Colon (tissue), 2 donors: ENCODE data around the gene RRAS.

Experiments used
- FAIRE-seq: peaks from 2 replicates; lab custom pipeline; 2012; peaks lifted over from hg19 to GRCh38; lab: Jason Lieb, UNC
- donor health status: control.
- donor health status: control.

RRAS gene

DNA sequence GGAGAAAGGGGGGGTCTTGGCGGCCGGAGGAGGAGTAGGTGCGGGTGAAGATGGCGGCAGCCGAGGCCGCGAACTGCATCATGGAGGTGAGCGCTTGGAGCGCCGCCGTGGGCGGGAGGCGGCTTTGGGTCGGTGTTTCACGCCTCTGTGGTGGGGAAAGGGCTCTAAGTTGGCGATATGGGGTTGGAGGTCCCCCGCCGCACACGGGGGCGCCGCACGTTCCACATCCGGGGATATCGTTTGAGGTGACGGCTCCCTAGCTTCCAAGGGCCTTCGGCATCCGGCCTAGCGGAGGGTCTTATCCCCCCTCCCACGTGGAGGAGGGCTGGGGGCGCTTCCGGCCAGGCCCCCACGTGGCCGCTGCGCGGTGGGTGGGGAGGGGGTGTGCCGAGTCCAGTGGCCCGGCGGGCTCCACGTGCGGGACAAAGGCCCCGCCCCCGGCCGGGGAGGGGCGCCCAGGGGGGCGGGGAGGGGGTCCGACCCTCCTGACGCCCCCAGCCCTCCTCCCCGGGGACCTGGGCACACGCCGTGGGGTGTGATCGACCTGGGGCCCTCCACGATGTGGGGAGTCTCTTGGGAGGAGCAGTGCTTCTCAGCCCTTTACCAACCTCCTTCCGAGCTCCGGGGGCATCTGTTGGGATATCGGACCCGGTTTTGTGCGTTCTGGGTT, 37.4 kb upstream of the RRAS start, which contains the start of gene PRMT1:
TSS of gene PRMT1 (plus strand) at position 41 of the 670 bp plus-strand sequence. CDS start at position 51, 10 bp downstream.
- FAIRE-seq, result no peak

DNA sequence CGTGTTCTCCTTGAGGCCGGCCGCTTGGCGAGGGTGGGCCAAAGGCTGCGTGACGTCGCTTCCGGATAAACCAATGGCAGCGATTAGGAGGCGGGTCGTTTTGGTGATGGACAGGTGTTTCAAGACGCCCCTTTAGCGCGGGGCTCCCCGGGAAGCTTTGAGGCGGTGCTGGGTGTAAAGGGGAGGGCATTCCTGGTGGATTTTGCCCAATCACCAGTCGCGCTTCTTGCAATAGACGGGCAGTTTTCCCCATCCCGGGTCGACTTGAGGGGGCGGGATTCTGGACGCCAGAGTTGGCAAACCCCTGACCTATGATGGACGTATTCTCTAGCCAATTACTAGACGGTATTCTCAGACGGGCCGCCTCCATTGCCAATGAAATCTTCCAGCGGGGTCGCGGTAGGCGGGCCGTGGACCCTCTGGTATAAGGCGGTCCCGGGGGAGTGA, 36.9 kb upstream of the RRAS start:
- FAIRE-seq, result peak; percentile 97

DNA sequence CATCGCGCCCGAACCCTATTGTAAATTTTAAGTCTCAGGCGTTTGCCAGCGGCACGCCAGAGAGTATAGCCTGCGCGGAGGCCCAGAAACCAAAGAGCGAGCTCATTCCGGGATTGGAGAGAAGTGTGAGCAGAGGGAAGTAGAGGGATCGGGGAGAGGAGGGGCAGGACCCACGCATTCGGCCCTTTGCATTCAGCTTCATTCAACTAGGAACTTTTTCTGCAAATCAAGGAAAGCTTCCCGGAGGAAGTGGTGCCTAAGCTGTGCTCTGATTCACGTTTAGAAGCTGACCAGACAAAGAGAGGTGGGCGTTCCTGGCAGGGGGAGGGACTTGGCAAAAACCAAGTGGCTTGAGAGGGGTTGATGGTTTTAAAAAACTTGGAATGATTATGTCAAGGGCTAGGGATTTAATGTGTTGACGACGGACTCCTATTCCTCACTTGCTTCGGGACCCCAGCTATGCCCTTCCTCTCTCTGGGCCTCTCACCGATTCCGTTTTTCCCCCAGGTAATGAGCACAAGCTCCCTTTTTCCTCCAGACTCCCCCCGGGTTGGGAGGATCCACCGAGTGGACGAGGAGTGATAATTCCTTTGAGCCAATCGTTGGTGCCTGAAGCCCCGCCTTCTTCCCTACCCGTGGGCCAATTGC, 36.3 kb upstream of the RRAS start:
- FAIRE-seq, result no peak

DNA sequence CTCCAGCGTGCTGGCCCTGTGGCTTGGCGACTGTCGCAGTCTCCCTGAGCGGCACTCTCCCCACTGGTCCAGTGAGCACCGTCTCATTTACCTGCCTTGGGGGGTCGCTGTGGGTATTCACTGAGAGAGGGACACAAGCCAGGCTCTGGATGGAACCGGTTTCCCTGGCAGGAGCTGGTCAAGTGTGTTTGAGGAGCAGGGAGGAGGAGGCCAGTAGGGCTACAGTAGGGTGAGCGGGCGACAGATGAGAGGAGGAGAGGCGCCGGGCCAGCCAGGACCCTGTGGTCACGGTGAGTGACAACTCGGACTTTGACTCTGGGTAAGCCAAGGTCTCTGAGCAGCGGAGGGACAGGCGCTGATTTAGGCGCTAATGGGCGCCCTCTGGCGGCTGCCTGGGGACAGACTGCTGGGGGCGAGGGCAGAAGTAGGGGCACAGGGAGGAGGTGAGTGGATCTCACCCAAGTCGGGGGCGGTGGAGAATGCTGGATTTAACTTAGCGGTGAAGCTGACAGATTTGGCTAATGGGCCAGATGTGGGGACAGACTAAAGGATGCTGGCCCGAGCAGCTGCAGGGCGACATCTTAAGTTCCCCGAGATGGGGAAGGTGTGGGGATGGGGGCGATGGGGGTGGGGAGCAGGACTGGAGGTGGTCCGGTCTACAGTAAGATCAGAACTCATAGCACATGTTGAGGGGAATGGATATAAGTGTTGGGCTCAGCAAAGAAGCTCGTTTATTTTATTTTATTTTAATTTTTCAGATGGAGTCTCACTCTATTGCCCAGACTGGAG, 32.4 kb upstream of the RRAS start:
- FAIRE-seq, result no peak

DNA sequence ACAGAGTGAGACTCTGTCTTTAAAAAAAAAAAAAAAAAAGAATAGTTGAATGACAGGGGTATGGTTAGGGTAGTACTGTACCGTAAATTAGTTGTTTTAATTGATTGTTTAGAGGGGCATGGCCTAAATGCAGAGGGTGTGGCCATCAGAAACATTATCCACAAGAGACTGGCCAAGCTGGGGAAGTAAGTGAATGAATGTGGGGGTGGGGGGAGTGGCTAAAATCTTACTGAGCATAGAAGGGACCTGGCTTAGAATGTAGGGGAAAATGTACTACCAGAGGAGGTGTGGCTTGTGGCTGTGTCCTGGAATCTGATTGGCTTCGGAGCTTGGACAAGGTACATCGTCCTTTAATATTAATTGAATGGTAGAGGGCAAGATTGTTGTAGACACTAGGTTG, 29.6 kb upstream of the RRAS start:
- FAIRE-seq, result no peak

DNA sequence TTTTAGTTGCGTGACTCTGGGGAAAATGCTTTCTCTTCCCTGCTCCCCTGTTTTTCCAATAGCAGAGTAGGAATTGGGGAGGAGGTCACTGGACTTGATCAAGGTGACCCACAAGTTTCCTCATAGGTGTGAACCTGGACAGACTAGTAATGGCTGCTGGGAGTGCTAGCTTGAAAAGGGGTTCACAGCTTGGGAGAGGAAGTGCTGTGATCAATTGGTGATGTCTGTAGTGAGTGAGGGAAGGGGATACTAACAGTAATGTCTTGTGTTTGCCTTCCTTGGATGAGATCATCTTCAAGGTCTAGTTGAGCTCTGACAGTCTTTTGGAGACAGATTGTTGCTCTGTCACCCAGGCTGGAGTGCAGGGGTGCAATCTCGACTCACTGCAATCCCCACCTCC, 27.5 kb upstream of the RRAS start:
- no peak for FAIRE-seq

DNA sequence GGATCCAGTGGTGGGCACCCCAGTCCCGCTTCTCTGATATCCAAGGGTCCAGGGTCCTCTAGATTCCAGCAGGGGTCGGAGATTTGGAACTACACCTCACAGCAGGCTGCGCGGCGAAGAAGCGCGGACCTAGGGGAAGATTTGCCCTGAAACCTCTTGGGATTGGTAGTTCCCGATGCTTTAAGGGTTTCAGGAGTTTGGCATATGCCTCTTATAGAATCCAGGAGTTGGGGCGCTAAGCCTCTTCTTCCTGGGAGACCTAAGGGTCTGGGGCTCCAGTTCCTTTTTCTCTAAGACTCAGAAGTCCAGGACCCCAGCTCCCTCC, 26.1 kb upstream of the RRAS start:
- no peak for FAIRE-seq

DNA sequence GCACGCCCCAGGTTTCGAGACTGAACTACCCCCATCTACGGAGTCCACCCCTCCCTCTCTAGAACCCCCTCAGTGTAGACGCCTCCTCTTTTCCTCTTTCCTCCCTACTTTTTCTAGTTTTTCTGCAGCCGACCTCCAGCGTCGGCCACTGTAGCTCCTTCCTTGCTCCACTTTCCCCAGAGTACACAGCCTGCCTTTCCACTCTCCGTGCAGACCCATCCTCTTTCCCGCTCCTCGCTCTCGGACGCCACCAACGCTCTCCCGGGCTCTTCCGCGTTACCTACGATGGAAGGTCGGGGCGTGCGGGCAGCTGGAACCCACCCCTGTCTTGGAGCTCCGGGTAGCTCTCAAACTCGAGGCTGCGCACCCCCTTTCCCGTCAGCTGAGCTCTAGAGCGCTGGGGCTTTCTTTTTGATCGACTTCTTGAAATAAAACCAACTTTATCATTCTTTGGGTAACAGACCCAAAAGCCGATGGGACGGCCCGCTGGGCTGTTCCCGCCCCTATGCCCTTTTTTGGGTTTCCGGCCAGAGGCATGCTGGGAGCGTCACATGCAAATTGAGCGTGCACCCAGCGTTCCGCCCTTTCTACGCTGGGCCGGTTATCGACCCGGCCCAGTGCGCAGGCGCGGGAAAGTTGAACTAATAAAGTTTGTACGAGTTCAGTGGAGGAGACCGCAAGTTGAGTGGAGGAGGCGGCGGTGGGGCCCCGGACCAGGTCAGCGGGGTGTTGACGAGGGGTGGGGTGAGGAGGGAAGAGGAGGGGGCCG, 25.6 kb upstream of the RRAS start, which contains the start of the genes BCL2L12 and IRF3:
TSS of gene BCL2L12 (plus strand) at position 583 of the 769 bp plus-strand sequence. CDS start 760 bp downstream, outside the sequence.
TSS of gene IRF3 (minus strand) at position 507 of the 769 bp plus-strand sequence. CDS start 1,019 bp downstream, outside the sequence.
- FAIRE-seq, result peak; percentile 77

DNA sequence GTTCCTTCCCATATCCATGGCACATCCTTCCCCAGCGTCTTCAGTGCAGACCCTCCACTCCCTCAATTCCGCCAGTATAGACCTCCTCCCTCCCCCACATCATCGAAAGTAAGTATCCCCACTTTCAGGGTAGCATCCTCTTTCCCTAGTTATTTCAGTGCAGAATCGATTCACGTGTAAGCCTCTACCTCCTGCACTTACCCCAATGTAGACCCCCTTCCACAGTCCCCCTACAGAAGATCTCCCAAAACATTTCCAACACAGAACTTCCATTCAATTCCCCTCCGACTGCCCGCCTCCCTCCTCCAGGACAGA, 25.1 kb upstream of the RRAS start:
- FAIRE-seq, result no peak

DNA sequence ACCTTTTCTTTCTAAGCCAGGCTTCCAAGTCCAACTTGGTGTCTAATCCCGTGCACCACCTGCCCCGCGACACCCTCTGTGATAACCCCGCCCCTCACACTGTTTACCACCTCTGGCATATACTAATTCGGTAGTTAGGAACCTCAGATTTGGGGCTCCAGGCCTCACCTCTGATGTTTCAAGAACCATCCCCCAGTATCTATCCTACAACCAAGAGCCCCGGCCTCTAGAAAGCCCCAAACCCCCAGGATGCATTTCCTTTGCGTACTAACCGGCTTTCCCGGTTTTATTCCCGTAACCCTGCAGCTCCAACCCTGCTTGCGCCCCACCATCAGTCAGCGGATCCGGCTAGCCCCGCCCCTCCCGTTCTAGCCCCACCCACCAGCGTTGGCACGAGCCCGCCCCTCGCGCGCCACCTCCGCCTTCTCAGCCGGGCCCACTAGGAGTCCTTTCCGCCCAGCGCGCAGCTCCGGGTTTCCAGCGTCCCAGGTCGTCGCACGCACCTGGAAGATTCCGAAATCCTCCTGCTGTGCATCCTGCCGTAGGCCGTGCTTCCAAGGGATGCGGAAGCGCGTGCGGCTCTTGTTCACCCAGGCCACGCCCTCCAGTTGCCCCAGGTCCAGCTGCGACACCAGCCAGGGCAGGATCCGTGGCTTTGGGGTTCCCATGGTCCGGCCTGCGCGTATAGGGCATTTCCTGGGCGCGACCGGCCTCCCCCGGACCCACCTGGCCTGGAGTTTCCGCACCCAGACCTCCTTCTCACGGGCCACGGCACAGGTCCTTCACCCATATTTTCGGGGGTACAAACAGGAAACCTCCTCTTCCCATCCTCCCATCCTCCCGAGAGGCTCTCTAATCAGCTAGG, 24.5 kb upstream of the RRAS start:
- FAIRE-seq, result no peak

DNA sequence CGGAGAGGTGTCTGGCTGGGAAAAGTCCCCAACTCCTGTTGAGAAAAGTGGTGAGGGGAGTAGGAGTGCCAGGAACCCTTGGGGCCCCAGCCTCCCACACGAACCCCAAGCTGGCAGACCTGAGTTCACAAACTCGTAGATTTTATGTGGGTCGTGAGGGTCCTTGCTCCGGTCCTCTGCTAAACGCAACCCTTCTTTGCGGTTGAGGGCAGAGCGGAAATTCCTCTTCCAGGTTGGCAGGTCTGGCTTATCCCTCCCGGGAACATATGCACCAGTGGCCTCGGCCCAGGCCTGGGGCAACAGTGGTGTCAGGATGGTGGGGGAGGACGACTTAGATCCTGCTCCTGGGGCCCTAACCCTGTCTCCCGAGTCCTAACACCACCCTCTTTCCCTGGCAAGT, 23.3 kb upstream of the RRAS start:
- no peak for FAIRE-seq

DNA sequence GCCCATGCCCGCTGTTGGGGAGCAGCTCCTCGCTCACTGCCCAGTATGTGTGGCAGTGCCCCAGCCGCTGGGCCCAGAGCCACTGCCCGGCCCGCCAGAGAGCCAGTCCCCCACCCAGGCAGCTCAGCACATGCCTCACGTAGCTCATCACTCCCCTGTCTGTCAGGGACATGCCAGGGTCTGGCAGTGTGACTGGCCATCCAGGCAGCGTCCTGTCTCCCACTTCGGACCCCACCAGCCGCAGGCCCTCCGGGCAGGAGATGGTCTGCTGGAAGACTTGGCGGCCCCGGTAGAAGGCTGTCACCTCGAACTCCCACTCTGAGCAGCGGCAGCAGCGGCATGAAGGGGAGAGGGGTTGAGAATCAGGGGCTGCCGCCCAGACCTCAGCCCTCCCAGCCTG, 22.1 kb upstream of the RRAS start:
- no peak for FAIRE-seq

DNA sequence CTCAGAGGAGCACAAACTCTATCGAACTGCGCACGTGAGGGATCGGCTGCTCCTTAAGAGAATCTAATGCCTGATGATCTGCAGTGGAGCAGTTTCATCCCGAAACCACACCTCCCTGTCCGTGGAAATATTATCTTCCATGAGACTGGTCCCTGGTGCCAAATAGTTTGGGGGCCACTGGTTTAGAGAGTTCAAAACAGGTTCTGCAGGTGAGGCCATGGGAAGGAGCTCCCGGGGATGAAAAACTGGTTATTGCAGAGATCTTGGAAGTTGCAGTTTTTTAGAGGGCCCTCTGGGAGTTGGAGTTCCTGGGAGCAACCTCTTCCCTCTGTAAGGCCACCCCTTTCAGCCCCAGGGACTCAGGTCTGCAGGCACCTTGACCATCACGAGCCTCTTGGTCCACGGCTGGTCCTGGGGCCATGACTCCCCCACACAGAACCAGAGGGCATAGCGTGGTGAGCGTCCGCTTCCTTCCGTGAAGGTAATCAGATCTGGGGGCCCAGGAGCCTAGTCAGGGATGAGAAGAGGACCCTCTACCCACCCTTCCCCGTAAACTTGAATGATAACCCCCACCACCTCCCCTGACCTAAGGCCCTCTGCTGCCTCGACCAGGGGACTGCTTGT, 20.5 kb upstream of the RRAS start:
- no peak for FAIRE-seq

DNA sequence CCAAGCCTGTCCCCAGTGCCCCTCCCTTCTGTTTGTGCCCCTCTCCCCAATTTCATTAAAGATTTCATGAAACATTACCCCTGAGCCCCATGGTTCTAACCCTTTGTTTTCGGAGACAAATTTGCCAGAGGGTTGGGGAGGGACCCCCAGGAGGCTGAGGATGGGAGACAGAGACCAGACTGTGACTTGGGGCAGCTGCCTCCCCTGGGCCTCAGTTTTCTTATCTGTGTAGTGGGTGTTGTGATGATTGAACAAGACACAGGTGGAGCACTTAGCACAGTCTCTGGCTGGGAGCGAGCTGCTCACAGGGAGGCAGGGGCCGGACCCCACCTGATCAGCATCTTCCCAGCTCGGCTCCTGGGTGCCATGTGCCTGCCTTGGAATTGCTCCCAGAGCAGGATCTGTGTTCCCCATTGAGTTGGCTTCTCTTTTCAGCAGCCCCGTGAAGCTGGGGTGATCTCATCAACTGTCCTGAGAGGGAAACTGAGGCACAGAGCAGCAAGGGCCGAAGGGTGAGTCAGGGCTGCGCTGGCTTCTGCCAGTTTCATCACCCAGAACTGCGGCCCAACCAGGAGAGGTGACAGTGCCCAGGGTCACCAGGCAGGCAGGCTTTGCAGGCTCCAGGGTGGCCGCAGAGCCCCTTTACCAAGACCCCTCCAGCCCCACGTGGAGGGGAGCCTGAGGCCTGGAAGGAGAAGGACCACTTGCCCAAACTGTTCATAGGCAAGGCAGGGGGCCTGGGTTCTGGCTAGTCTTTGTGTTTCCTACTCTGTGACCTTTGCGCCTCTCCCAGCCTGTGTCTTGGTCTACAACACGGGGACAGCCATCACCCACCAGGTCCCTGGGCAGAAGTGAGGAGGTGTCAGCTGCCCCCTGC, 18.9 kb upstream of the RRAS start:
- FAIRE-seq, result no peak

DNA sequence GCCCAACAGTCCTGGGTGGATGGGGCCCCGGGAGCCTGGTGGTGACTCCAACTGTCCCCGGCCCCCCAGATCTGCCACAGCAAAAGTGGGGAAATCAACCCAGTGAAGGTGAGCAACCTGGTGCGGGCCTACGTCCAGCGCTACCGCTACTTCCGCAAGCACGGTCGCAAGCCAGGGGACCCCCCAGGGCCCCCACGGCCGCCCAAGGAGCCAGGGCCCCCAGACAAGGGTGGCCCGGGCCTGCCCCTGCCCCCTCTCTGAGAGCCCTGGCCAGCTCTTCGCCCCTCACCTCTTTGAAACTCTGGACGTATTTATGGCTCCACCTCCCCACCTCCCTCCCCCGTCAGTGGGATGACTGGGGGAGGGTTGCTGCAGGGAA, 18.2 kb upstream of the RRAS start:
- FAIRE-seq, result no peak

DNA sequence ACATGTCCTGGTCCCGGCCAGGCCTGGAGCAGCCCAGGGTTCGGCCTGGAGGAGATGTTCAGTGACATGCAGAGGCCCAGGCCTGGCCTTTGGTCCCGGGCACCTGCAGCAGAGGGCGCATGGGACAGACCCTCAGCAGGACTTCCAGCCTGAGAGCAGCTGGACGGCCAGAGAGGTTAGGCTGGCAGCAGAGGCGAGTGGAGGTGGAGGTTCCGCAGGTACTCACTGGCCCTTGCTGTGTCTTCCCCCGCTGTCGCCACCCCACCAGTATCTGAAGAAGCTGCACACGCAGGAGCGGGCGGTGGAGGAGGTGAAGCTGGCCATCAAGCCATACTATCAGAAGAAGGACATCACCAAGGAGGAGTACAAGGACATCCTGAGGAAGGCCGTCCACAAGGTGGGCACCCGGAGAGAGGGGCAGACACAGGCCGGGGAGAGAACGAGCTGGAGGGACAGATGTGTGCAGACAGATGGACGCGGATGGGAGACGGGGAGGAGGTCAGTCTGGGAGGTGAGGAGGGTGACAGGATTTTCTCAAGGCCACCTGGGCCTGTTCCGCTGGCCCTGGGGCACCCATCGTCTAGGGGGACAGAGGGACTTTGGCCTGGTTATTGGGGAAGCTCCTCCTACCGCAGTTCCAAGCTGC, 17.7 kb upstream of the RRAS start:
- FAIRE-seq, result no peak

DNA sequence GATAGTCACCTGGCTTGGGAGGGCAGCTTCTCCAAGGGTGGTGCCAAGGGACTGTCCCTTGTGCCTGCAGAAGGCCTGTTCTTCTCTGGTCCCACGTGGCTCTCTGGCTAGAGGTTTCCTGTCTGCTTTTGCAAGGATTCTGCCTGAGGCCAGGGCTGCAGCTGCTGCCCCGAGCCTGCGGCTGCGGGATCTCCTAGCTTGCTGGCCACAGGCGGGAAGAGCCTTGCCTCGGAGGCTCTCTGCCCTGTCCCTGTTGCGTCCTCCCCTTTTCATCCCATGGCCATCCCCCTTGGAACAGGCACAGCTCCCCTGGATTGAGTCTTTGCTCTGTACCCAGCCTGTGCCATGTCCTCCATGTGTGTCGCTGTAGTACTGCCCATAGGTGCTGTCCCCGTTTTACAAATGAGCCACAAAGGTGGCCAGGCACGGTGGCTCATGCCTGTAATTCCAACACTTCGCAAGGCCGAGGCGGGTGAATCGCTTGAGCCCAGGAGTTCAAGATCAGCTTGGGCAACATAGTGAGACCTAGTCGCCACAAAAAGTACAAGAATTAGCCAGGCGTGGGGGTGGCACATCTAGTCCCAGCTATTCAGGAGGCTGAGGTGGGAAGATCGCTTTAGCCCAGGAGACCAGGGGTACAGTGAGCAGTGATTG, 16.6 kb upstream of the RRAS start:
- FAIRE-seq, result no peak

DNA sequence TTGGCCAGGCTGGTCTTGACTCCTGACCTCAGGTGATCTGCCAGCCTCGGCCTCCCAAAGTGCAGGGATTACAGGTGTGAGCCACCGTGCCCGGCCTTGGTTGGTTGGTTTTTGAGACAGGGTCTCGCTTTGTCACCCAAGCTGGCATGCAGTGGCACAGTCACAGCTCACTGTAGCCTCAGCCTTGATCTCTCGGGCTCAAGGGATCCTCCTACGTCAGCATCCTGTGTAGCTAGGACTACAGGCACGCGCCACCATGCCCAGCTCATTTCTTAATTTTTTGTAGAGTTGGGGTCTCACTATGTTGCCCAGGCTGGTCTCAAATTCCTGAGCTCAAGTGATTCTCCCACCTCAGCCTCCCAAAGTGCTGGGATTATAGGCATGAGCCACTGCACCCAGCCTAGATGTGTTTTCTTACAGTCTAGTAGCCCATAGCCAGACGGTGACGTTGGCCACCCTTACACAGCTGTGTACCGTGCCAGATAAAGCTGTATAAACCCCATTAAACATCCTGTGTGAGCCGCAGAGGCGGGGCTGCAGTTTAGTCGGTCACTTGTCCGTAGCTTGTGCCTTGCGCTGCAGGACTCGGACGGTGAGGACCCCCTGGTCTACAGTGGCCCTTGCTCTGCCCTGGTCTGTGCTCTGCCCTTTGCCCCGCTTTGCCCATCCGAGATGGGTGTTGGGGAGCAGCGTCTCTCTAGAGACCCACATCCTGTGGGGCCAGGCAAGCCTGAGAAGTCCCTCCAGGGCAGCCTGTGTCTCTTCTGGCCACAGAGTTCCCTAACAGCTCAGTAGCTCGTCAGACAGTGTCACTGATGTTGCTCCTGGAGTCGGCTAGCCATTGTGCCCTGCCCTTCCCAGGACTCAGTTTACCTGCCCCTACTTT, 15.9 kb upstream of the RRAS start:
- FAIRE-seq, result no peak
